ENCODE data around the gene FOXP1.

DNA sequence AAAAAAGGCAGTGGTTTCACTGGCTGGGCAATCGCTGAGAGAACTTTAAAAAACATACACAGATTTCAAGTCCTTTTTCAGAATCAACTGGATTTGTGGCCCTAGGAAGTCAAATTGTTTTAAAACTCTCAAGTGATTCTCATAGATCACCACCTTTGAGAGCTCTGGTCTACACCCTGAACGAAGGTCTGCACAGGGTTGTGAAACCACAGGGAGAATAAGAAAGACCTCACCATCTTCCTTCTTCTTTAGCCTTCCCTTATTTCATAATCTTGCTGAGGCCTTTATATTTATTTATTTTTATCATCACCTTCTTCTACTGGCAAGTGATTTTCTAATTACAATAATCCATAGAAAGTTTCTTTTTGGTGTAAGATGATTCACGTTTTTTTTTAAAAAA, 58.1 kb downstream of the FOXP1 start:
- TF ChIP-seq, protein P1, sequence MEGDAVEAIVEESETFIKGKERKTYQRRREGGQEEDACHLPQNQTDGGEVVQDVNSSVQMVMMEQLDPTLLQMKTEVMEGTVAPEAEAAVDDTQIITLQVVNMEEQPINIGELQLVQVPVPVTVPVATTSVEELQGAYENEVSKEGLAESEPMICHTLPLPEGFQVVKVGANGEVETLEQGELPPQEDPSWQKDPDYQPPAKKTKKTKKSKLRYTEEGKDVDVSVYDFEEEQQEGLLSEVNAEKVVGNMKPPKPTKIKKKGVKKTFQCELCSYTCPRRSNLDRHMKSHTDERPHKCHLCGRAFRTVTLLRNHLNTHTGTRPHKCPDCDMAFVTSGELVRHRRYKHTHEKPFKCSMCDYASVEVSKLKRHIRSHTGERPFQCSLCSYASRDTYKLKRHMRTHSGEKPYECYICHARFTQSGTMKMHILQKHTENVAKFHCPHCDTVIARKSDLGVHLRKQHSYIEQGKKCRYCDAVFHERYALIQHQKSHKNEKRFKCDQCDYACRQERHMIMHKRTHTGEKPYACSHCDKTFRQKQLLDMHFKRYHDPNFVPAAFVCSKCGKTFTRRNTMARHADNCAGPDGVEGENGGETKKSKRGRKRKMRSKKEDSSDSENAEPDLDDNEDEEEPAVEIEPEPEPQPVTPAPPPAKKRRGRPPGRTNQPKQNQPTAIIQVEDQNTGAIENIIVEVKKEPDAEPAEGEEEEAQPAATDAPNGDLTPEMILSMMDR (IDR thresholded peaks at IDR 0.05) = no peak
- TF ChIP-seq POLR2A (IDR thresholded peaks at IDR 0.05) = no peak

Measured in breast epithelium (tissue), 3 donors.